GM19240 (cell line): ENCODE results near the gene NTF4.
"Not testable (repeated sequence)": the region's sequence is repeated elsewhere in the genome, so short reads cannot be mapped to it uniquely, and the experiment has no call there.

Experiments
- DNase-seq: peaks from one replicate; pipeline ENCODE4 v3.0.0; 2011; ENCODE audit warnings: low spot score; ENCODE audit not compliant: insufficient read length

The NTF4 gene

GRCh38 chr19:49057636-49058234, 6.9 kb downstream of the NTF4 start, which contains the start of gene CGB7:
TSS of gene CGB7 (minus strand) at chr19:49057749. CDS start at chr19:49055375, 2,374 bp downstream.
- DNase-seq: no peak

GRCh38 chr19:49056902-49057596, 7.6 kb downstream of the NTF4 start:
- not testable (repeated sequence) for DNase-seq

DNA sequence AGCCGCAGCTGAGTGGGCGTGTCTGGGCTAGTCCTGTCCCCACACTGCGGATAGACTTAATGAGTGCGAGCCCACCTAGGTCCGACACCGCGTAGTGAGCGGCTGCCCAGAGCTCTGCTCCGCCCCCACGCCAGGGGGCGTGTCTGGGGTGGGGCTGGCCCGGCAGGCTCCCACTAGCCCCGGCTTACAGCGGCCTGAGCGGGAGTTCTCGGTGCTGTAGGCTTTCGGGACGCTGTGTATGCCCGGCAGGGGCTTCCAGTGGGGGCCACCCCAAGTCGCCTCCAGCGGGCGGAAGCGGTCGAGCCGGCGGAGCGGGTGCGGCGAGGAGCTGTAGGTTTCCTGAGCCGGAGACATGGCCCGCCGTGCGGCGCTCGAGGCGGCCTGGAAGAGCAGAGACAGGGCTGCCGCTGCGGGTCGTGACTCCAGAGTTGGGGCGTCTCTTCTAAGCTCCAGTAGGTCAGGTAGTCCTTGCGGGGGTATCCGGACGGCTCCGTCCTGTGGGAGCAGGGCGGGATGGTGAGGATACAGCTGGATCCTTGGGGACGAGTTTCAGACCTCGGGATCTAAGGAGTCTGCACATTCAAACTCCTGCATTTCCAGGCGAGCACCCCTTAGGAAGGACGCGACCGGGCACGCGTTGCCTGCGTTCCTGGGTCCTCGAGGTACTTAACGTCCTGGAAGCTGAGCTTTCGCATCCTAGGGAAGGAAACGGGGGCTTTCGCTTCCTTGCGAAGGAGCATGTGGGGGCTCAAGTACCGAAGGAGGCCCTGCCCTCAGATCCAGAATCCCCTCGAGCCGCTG, 8.3 kb downstream of the NTF4 start:
- DNase-seq: peak; percentile 83

GRCh38 chr19:49050376-49051033, 14.1 kb downstream of the NTF4 start:
- DNase-seq: not testable (repeated sequence)

DNA sequence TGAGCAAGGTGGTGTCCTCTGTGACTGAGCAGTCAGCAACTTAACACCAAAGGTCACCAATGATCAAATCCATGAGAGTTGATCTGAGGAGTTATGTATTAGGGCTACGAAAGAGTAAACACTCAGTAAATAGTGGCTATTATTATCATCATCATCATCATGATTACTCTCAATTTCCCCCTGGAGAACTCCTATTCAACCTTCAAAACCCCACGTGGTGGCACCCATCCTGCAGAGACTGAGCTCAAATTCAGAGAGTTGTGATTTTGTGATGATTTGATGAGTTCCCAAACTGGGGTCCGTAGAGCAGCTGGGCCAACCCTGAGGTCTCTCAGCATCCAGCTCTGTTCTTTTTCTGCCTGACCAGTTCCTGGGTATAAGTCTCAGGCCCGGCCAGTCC, 14.8 kb downstream of the NTF4 start:
- not testable (repeated sequence) for DNase-seq

- DNase-seq: not testable (repeated sequence)
Measured at GRCh38 chr19:49049011-49049410, 15.6 kb downstream of the NTF4 start, which contains the start of gene CGB8. TSS of gene CGB8 (minus strand) at chr19:49049111. CDS start at chr19:49048739, 372 bp downstream.

DNA sequence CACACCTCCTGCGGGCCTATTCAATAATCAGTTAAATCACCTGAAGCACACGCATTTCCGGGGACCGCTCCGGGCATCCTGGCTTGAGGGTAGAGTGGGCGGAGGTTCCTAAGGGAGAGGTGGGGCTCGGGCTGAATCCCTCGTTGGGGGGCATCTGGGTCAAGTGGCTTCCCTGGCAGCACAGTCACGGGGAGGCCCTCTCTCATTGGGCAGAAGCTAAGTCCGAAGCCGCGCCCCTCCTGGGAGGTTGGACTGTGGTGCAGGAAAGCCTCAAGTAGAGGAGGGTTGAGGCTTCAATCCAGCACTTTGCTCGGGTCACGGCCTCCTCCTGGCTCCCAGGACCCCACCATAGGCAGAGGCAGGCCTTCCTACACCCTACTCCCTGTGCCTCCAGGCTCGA, 21.1 kb downstream of the NTF4 start, which contains the start of gene CGB5:
Gene CGB5, plus strand, starts transcription at position 301 of the 400 bp plus-strand sequence. CDS start 362 bp downstream, outside the sequence.
- not testable (repeated sequence) for DNase-seq

DNA sequence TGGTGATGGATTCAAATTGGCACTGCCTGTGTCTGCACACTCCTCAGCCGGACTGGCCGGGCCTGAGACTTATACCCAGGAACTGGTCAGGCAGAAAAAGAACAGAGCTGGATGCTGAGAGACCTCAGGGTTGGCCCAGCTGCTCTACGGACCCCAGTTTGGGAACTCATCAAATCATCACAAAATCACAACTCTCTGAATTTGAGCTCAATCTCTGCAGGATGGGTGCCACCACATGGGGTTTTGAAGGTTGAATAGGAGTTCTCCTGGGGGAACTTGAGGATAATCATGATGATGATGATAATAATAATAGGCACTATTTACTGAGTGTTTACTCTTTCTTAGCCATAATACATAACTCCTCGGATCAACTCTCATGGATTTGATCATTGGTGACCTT, 22.0 kb downstream of the NTF4 start:
- not testable (repeated sequence) for DNase-seq

DNA sequence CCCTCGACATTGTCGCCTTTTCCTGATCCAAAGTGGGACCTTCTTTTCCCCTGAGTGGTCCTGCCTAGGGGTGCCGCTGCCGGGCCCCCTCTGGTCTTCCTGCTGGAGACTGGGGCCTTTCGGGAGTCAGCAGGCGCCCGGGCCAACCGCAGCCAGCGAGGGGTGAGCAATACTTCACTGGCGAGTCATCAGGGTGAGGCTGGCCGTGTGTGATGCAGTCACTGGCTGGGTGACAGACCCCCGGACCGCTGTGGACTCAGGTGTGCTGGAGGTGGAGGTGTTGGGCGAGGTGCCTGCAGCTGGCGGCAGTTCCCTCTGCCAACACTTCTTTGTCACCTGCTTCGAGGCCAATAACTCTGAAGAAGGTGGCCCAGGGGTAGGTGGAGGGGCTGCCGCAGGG, 22.4 kb downstream of the NTF4 start:
- DNase-seq: no peak

DNA sequence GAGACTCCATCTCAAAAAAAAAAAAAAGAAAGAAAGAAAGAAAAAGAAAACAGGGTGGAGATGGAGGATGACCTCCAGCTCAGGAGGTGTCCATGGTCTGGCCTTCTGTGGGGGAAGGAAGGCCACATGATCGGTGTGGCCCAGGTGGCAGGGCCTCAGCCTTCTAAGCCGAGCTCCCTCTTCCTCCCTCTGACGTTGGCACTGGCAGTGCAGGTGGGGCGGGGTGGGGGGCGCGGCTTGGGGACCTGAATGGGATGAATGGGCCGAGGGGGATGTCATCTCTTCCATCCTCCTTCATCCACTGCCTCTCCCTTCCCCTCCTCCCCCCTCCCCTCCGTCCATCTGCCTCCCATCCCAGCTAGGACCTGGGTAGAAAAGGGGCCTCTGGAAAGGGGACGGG, 24.9 kb downstream of the NTF4 start:
- DNase-seq: not testable (repeated sequence)

DNA sequence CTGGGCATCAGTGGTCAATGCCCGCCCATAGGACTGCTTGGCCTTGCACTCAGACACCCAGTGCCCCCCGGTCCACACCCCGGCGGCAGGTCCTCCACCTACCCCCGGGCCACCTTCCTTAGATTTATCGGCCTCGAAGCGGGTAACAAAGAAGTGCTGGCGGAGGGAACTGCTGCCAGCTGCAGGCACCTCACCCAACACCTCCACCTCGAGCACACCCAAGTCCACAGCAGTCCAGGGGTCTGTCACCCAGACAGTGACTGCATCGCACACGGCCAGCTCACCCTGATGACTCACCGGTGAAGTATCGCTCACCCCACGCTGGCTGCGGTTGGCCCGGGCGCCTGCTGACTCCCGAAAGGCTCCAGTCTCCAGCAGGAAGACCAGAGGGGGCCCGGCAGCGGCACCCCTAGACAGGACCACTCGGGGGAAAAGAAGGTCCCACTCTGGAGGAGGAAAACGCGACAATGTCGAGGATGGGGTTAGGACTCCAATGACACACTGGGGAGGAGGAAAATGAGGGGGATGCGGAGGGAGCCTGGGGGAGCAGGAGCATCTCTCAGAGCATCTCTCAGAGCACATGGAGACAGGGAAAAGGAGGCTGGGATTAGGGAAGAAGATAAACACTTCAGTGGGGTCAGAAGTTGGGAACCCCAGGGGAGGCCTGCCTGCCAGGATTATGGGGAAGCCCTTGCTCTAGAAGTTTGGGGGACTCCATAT, 25.9 kb downstream of the NTF4 start:
- not testable (repeated sequence) for DNase-seq

DNA sequence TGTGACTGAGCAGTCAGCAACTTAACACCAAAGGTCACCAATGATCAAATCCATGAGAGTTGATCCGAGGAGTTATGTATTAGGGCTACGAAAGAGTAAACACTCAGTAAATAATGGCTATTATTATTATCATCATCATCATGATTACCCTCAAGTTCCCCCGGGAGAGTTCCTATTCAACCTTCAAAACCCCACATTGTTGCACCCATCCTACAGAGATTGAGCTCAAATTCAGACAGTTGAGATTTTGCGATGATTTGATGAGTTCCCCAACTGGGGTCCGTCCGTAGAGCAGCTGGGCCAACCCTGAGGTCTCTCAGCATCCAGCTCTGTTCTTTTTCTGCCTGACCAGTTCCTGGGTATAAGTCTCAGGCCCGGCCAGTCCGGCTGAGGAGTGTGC, 26.5 kb downstream of the NTF4 start:
- not testable (repeated sequence) for DNase-seq

DNA sequence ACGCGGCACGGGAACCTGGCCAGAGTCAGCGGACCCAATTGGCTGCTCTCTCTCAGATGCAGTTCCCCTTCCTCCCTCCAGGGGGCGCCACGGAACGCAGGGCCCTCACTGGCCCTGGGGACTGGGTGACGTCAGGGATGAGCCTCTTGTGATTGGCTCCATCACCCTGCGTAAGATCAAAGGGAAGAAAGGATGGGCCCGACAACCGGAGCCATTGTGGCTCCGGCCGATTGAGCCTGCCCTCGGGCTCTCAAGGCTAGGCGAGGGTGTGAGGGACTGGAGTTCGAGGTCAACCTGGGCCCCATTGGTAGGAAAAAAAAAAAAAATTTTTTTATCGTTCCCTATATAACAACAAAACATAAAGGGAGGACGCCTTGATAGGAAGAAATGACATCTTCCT, 27.8 kb downstream of the NTF4 start, which contains the start of gene CGB1:
Gene CGB1, minus strand, starts transcription at position 81 of the 400 bp plus-strand sequence. CDS start 184 bp downstream, outside the sequence.
- DNase-seq: not testable (repeated sequence)

GRCh38 chr19:49031642-49032301, 32.8 kb downstream of the NTF4 start, which contains the start of gene CGB2:
TSS of gene CGB2 (plus strand) at chr19:49031890. CDS start at chr19:49032096, 206 bp downstream.
- DNase-seq: not testable (repeated sequence)

- DNase-seq: not testable (repeated sequence)
Measured at GRCh38 chr19:49030323-49030722, 34.3 kb downstream of the NTF4 start.

DNA sequence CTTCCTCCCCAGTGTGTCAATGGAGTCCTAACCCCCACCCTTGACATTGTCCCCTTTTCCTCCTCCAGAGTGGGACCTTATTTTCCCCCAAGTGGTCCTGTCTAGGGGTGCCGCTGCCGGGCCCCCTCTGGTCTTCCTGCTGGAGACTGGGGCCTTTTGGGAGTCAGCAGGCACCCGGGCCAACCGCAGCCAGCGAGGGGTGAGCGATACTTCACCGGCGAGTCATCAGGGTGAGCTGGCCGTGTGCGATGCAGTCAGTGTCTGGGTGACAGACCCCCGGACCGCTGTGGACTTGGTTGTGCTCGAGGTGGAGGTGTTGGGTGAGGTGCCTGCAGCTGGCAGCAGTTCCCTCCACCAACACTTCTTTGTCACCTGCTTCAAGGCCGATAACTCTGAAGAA, 34.9 kb downstream of the NTF4 start:
- not testable (repeated sequence) for DNase-seq

GRCh38 chr19:49028686-49029085, 35.9 kb downstream of the NTF4 start:
- not testable (repeated sequence) for DNase-seq

DNA sequence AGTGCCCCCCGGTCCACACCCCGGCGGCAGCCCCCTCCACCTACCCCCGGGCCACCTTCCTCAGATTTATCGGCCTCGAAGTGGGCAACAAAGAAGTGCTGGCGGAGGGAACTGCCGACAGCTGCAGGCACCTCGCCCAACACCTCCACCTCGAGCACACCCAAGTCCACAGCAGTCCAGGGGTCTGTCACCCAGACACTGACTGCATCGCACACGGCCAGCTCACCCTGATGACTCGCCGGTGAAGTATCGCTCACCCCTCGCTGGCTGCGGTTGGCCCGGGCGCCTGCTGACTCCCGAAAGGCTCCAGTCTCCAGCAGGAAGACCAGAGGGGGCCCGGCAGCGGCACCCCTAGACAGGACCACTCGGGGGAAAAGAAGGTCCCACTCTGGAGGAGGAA, 39.0 kb downstream of the NTF4 start:
- not testable (repeated sequence) for DNase-seq

- not testable (repeated sequence) for DNase-seq
Measured at GRCh38 chr19:49025088-49025487, 39.5 kb downstream of the NTF4 start.

DNA sequence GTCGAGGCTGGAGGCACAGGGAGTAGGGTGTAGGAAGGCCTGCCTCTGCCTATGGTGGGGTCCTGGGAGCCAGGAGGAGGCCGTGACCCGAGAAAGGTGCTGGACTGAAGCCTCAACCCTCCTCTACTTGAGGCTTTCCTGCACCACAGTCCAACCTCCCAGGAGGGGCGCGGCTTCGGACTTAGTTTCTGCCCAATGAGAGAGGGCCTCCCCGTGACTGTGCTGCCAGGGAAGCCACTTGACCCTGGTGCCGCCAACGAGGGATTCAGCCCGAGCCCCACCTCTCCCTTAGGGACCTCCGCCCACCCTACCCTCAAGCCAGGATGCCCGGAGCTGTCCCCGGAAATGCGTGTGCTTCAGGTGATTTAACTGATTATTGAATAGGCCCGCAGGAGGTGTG, 40.4 kb downstream of the NTF4 start, which contains the start of gene CGB3:
Gene CGB3, minus strand, starts transcription at position 101 of the 400 bp plus-strand sequence. CDS start 362 bp downstream, outside the sequence.
- not testable (repeated sequence) for DNase-seq
